Measurements from ENCODE around the gene DHRSX.

- TF ChIP-seq CTCF (IDR thresholded peaks at IDR 0.05; ENCODE audit: extremely low read depth in 1 of 2, insufficient read depth in 1 of 2, low read depth in 1 of 2, low read length in 2 of 2) (no peak), JUN (IDR thresholded peaks at IDR 0.05; ENCODE audit: borderline replicate concordance, insufficient read depth, insufficient read length, low read depth) (no peak), POLR2A (IDR thresholded peaks at IDR 0.05; ENCODE audit: low read depth, low read length) (no peak), MYC (IDR thresholded peaks at IDR 0.05; ENCODE audit: low read depth, low read length) (no peak), POLR2AphosphoS5 (IDR thresholded peaks at IDR 0.05; ENCODE audit: insufficient read depth, low read depth, low read length) (no peak), EZH2 (IDR thresholded peaks at IDR 0.05; ENCODE audit: borderline replicate concordance, low read depth, low read length, severe bottlenecking) (no peak)
These were observed 16.3 kb upstream of the DHRSX start for GRCh38 chrX:2517055-2517454.

Data from endothelial cell of umbilical vein (primary cell).